NB4 (cell line): Measurements from ENCODE around the gene OXSM.

ENCODE experiments used
- CTCF ChIP-seq: IDR thresholded peaks from one replicate; pipeline ENCODE4 v1.5.1; 2012; ENCODE audit warnings: low read depth, low read length
- POLR2A ChIP-seq: IDR thresholded peaks from 2 replicates; pipeline ENCODE4 v1.6.1; 2011; ENCODE audit warnings: mild to moderate bottlenecking; ENCODE audit not compliant: insufficient read length; ENCODE audit errors: extremely low read depth
- TF ChIP-seq, protein P1 (sequence below): IDR thresholded peaks from 2 replicates; pipeline ENCODE4 v1.6.1; 2011; ENCODE audit warnings: low read depth, low read length

DNA sequence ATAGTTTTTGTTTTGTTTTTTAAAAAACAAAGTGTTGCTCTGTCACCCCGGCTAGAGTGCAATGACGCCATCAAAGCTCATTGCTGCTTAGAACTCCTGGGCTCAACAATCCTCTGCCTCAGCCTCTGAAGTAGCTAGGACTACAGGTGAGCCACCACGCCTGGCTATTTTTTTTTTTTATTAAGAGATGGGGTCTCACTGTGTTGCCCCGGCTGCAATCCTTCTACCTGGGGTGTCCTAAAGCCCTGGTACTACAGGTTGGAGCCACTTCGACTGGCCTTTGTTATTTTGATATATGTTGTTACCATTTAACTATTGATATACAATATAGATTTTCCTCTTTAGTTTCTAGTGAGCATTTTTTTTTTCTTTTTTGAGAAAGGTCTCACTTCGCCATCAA, 9.3 kb upstream of the OXSM start:
- no peak for TF ChIP-seq CTCF
- no peak for TF ChIP-seq POLR2A
- TF ChIP-seq, protein P1, sequence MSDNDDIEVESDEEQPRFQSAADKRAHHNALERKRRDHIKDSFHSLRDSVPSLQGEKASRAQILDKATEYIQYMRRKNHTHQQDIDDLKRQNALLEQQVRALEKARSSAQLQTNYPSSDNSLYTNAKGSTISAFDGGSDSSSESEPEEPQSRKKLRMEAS: no peak
